ENCODE data around the gene STK10. TPM values are rescaled to one million over a fixed set of nuclear protein-coding genes. Genes with fewer than 3 reads are reported as not detected.
A peak's percentile ranks its signal among the peaks of the same experiment; 100 is the strongest.

The STK10 gene
- total and polyA plus RNA-seq, 12 donors, result 5.6 to 22.3 (median 9.9) TPM

DNA sequence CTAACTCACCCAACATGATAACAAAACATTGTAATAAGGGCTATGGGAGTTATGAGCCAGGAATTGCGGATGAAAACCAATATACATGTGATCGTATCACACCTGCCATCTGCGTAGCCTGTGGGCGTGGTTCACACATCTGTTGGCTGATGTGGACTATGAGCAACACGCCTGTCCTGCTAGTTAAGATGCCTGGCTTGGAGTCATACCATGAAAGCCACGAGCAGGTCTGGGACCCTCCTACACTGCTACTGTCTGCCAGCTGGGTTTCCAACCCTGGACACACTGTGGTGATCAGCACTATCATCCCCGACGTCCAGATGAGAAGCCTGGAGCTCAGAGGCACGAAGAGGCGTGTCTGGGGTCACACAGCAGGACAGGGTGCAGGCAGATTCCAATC lies 40.2 kb downstream of the STK10 start:
- H3K27me3 ChIP-seq, result no peaks in the 10 kb centered on the region
- intact Hi-C loops (cut with DNase I), result loop anchor here in 1 of 10 donors (5.0 kb wide), 1 partner anchor 36 kb away; no protein-coding TSS in a partner anchor
- no peak overlapping the region for H3K27ac ChIP-seq
- no peaks in the 10 kb centered on the region for H3K9me3 ChIP-seq
- 86 to 87% methylated on average over 10 of the region's 10 CpGs for WGBS, 2 donors
- ATAC-seq, result no peak
- peaks cover 0 to 78% (median 44%) of the 10 kb centered on the region in 9 donors for H3K4me1 ChIP-seq
- TF ChIP-seq, protein P1, sequence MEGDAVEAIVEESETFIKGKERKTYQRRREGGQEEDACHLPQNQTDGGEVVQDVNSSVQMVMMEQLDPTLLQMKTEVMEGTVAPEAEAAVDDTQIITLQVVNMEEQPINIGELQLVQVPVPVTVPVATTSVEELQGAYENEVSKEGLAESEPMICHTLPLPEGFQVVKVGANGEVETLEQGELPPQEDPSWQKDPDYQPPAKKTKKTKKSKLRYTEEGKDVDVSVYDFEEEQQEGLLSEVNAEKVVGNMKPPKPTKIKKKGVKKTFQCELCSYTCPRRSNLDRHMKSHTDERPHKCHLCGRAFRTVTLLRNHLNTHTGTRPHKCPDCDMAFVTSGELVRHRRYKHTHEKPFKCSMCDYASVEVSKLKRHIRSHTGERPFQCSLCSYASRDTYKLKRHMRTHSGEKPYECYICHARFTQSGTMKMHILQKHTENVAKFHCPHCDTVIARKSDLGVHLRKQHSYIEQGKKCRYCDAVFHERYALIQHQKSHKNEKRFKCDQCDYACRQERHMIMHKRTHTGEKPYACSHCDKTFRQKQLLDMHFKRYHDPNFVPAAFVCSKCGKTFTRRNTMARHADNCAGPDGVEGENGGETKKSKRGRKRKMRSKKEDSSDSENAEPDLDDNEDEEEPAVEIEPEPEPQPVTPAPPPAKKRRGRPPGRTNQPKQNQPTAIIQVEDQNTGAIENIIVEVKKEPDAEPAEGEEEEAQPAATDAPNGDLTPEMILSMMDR (IDR thresholded peaks at IDR 0.05), result no peak
- DNase-seq, result no peak
- no peak overlapping the region for H3K4me3 ChIP-seq
- H3K36me3 ChIP-seq, result peaks cover 0 to 51% (median 0%) of the 10 kb centered on the region in 9 donors

DNA sequence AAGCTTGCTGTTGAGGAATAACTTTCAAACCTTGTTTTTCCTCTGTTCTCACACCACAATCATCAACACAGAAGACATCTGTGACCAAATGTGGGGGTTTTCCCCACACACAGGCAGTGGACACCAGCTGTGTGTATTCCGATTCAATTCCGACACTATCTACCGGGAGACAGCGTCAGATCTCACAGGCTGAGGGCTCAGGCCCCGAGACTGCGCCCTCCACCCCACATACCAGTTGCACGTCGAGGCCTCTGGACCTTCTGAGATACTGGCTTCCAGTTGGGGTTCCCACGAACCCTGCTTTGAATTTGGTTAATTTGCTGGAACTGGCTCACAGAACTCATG lies 41.3 kb downstream of the STK10 start:
- no peaks in the 10 kb centered on the region for H3K27me3 ChIP-seq
- WGBS, 2 donors, result 88 to 89% methylated on average over 9 of the region's 9 CpGs
- H3K4me1 ChIP-seq, result peaks cover 0 to 70% (median 47%) of the 10 kb centered on the region in 9 donors
- no peak for ATAC-seq
- H3K9me3 ChIP-seq, result no peaks in the 10 kb centered on the region
- no peak for DNase-seq
- TF ChIP-seq, protein P1 (IDR thresholded peaks at IDR 0.05), result no peak
- intact Hi-C loops (cut with DNase I), result loop anchor here in 1 of 10 donors (5.0 kb wide), 1 partner anchor 34 kb away; no protein-coding TSS in a partner anchor
- H3K4me3 ChIP-seq, result no peak overlapping the region
- no peak overlapping the region for H3K27ac ChIP-seq
- H3K36me3 ChIP-seq, result peaks cover 0 to 46% (median 0%) of the 10 kb centered on the region in 9 donors

DNA sequence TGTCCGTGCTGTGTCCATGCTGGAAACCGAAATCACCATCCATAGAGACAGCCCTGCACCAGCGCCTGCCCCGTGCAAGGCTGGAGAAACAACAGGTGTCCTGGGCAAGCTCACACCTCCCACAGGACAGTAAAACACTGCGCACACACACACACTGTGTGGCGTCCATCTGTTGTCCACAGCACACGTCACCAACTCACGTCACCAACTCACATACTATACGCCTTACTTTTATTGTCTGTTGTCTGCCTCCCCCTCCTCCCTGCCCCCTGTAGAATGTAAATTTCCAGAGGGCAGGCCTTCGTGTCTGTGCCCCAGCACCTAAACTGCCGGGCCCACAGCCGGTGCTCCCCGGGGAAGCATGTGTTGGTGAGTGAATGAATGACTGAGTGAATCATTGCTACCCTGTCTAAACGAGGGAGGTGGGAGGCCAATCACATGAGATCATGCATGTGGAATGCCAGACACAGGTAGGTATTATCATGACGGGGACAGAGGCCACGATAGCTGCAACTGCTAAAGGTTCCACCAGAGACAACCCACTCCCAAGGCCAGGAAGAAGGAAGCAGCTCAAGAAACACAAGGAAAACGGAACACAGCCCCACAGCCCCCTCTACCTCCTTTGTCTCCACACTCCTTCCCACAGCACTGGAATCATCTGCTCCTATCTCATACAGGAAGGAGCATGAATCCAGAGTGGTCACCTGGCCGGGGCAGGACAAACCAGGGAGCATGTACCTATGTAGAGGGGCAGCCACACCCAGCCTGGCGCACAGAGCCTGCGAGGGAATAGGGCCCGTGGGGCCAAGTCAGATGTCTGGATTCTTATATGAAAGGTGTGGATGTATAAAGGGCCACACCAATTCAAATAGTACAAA lies 41.9 kb downstream of the STK10 start:
- TF ChIP-seq, protein P1 (IDR thresholded peaks at IDR 0.05), result no peak
- peaks cover 0 to 64% (median 43%) of the 10 kb centered on the region in 9 donors for H3K4me1 ChIP-seq

DNA sequence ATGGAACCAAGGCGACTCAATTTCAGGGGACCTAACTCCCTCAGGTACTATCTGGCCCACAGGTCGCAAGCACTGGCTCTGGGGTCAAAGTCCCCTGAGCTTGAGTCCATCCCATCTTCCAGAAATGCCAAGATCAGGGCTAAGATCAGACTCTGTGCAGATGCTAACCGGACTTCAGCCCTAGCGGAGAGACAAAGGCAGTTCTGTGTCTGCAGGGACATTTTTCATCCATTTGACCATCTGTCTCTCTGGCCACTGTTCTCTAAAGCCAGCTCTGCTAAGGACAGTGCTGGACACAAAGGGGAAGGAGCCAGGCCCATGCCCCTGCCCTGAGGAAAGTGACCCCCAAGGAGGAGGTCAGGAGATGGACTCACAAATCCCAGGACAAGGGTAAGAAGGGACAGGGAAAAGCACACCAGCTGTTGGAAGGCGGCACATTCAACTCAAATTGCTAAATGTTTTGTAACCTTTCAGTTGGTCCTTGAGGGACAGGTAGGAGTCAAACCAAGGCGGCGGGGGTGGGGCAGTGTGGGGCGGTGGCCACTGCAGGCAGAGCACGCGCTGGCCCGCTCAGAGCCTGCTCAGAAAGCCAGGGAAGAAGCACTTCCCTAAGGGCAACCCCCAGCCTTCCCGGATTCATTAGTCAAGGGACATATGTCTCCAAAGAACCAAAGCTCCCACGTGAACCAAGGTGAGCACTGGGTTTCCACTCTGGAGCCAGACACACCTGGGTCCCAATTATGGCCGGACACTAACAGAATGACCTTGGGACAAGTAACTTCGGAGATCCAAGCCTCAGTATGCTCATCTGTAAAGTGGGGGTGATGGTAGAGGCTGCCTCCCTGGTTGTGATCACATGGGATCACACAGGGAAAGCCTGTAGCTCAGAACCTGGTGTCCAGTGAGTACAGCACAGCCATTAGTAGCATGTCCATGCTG lies 42.8 kb downstream of the STK10 start:
- peaks cover 0 to 57% (median 36%) of the 10 kb centered on the region in 9 donors for H3K4me1 ChIP-seq
- DNase-seq (no peak), ATAC-seq (no peak)
- peaks cover 0 to 43% (median 0%) of the 10 kb centered on the region in 9 donors for H3K36me3 ChIP-seq
- H3K4me3 ChIP-seq, result no peak overlapping the region
- WGBS, 2 donors, result 91 to 92% methylated on average over 15 of the region's 15 CpGs
- intact Hi-C loops (cut with DNase I), result loop anchor here in 2 of 10 donors (5.0 kb wide), 2 partner anchors 33 to 42 kb away; partner anchors contain the start of gene STK10 (in 1 of the 2)
- H3K27ac ChIP-seq, result peak overlapping the region in 5 of 10 donors; percentile 23 to 49 (median 39)
- no peaks in the 10 kb centered on the region for H3K27me3 ChIP-seq
- no peaks in the 10 kb centered on the region for H3K9me3 ChIP-seq
- TF ChIP-seq, protein P1 (IDR thresholded peaks at IDR 0.05), result no peak

More for the DNA sequence above, 41.9 kb downstream of the STK10 start:
- intact Hi-C loops (cut with DNase I), result loop anchor here in 1 of 10 donors (5.0 kb wide), 1 partner anchor 34 kb away; no protein-coding TSS in a partner anchor
- WGBS, 2 donors, result 85 to 87% methylated on average over 21 of the region's 21 CpGs
- Histone ChIP-seq H3K9me3 (no peaks in the 10 kb centered on the region), H3K36me3 (peaks cover 0 to 44% (median 0%) of the 10 kb centered on the region in 9 donors), H3K27ac (peak overlapping the region in 1 of 10 donors; percentile 27), H3K4me3 (no peak overlapping the region), H3K27me3 (no peaks in the 10 kb centered on the region)
- DNase-seq (no peak), ATAC-seq (no peak)

All from heart right ventricle (tissue), 16 donors.